Measurements from ENCODE around the gene ARHGAP28.

DNA sequence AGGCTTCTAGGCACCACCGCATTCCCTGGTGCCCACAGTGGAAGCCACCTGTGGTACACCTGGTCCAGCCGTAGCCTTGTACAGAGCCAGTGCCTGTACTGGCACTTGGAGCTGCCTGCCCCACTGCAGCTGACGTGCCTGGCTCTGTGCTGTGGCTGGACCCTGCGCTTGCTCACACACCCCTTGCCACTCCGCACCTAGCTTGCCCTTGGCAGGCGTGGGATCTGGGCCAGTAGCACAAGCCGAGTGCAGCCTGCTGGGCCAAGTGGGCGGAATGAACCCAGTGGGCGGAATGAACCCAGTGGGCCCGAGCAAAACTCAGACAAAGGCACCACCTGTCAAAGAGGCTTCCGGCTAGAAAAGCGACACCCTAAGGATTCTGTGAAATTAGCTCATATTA lies 126.3 kb downstream of the ARHGAP28 start:
- TF ChIP-seq, protein P1, sequence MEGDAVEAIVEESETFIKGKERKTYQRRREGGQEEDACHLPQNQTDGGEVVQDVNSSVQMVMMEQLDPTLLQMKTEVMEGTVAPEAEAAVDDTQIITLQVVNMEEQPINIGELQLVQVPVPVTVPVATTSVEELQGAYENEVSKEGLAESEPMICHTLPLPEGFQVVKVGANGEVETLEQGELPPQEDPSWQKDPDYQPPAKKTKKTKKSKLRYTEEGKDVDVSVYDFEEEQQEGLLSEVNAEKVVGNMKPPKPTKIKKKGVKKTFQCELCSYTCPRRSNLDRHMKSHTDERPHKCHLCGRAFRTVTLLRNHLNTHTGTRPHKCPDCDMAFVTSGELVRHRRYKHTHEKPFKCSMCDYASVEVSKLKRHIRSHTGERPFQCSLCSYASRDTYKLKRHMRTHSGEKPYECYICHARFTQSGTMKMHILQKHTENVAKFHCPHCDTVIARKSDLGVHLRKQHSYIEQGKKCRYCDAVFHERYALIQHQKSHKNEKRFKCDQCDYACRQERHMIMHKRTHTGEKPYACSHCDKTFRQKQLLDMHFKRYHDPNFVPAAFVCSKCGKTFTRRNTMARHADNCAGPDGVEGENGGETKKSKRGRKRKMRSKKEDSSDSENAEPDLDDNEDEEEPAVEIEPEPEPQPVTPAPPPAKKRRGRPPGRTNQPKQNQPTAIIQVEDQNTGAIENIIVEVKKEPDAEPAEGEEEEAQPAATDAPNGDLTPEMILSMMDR (conservative IDR thresholded peaks at IDR 0.05; ENCODE audit: low read depth, low read length) = no peak
- TF ChIP-seq EZH2 (IDR thresholded peaks at IDR 0.05; ENCODE audit: borderline replicate concordance, low read depth, low read length, poor library complexity, severe bottlenecking) = no peak

Measured in A673 (cell line).